ENCODE data around the gene STK40.
A peak's percentile ranks its signal among the peaks of the same experiment; 100 is the strongest.

Gene STK40

GRCh38 chr1:36385410-36386264 is at the start of gene STK40:
STK40 (minus strand) TSS chr1:36385924; CDS start chr1:36361332, 24,592 bp downstream.
- peak; percentile 91 to 98 (median 95) for DNase-seq

- DNase-seq = no peak
Measured at GRCh38 chr1:36433102-36433501, 47.4 kb upstream of the STK40 start.

GRCh38 chr1:36432616-36433015 is 46.9 kb upstream of the STK40 start:
- DNase-seq = no peak

GRCh38 chr1:36425791-36426190 is 40.1 kb upstream of the STK40 start:
- no peak for DNase-seq

GRCh38 chr1:36421649-36422048 is 35.9 kb upstream of the STK40 start:
- DNase-seq = no peak

- peak; percentile 87 to 93 (median 91) for DNase-seq
Measured at GRCh38 chr1:36420836-36421317, 35.2 kb upstream of the STK40 start.

GRCh38 chr1:36420409-36420808 is 34.7 kb upstream of the STK40 start:
- no peak for DNase-seq

- no peak for DNase-seq
Measured at GRCh38 chr1:36419569-36419968, 33.8 kb upstream of the STK40 start.

GRCh38 chr1:36419140-36419539 is 33.4 kb upstream of the STK40 start:
- DNase-seq = no peak

GRCh38 chr1:36417931-36418330 is 32.2 kb upstream of the STK40 start:
- no peak for DNase-seq

GRCh38 chr1:36415661-36416326 is 30.1 kb upstream of the STK40 start:
- DNase-seq = no peak

- DNase-seq = no peak
Measured at GRCh38 chr1:36414384-36414783, 28.7 kb upstream of the STK40 start.

- no peak for DNase-seq
Measured at GRCh38 chr1:36411674-36412648, 26.2 kb upstream of the STK40 start.

GRCh38 chr1:36408479-36408878 is 22.8 kb upstream of the STK40 start:
- no peak for DNase-seq

- no peak for DNase-seq
Measured at GRCh38 chr1:36406440-36406839, 20.7 kb upstream of the STK40 start.

GRCh38 chr1:36402504-36402890 is 16.8 kb upstream of the STK40 start:
- no peak for DNase-seq

- DNase-seq = no peak
Measured at GRCh38 chr1:36401602-36402503, 16.1 kb upstream of the STK40 start.

- DNase-seq = peak in 2 of 4 experiments; percentile 10 to 21
Measured at GRCh38 chr1:36400825-36401601, 15.3 kb upstream of the STK40 start.

GRCh38 chr1:36400514-36400824 is 14.7 kb upstream of the STK40 start:
- no peak for DNase-seq

- no peak for DNase-seq
Measured at GRCh38 chr1:36398370-36398977, 12.8 kb upstream of the STK40 start.
